GM23338 (cell line): ENCODE measurements around the gene PRR35. TPM values are rescaled to one million over a fixed set of nuclear protein-coding genes. Genes with fewer than 3 reads are reported as not detected.

Source experiments
- ATAC-seq: fragments of 200-7000 bp; cut with Tn5 transposase; 3 replicates; pipeline ENCODE4 v1.9.1; 2020
- DNase-seq: peaks from one replicate; pipeline ENCODE4 v3.0.0-alpha.2; 2015; ENCODE audit warnings: low spot score
- H2AFZ ChIP-seq: fragments of 200-600 bp; sonication (generic); 2 replicates; pipeline ENCODE4 v1.8.0; 2016; ENCODE audit warnings: antibody characterized with exemption, mild to moderate bottlenecking, moderate library complexity
- H3F3A ChIP-seq: fragments of 200-600 bp; sonication (generic); replicated peaks from 2 replicates; pipeline ENCODE4 v1.8.0; 2017; ENCODE audit warnings: antibody characterized with exemption, mixed run types, low read depth
- H3K27ac ChIP-seq: fragments of 200-600 bp; sonication (generic); 2 replicates; pipeline ENCODE4 v1.6.1; 2016; ENCODE audit warnings: low read depth
- H3K27me3 ChIP-seq: fragments of 200-600 bp; sonication (generic); 2 replicates; pipeline ENCODE4 v1.8.0; 2016; ENCODE audit warnings: mild to moderate bottlenecking, mixed run types, moderate library complexity; ENCODE audit not compliant: insufficient read depth
- H3K36me3 ChIP-seq: fragments of 200-600 bp; sonication (generic); 2 replicates; pipeline ENCODE4 v1.8.0; 2016; ENCODE audit warnings: mild to moderate bottlenecking; ENCODE audit not compliant: insufficient read depth
- H3K4me1 ChIP-seq: fragments of 200-600 bp; sonication (generic); 2 replicates; pipeline ENCODE4 v1.8.0; 2016; ENCODE audit warnings: mild to moderate bottlenecking, moderate library complexity; ENCODE audit not compliant: insufficient read depth
- H3K4me2 ChIP-seq: fragments of 200-600 bp; sonication (generic); 2 replicates; pipeline ENCODE4 v1.7.1; 2017; ENCODE audit warnings: mixed run types
- H3K4me3 ChIP-seq: fragments of 200-600 bp; sonication (generic); 2 replicates; pipeline ENCODE4 v1.6.1; 2016; ENCODE audit warnings: mixed run types
- H3K79me2 ChIP-seq: fragments of 200-600 bp; sonication (generic); replicated peaks from 2 replicates; pipeline ENCODE4 v1.8.0; 2017; ENCODE audit warnings: mild to moderate bottlenecking; ENCODE audit not compliant: insufficient read depth
- H3K9me2 ChIP-seq: fragments of 200-600 bp; sonication (generic); 2 replicates; pipeline ENCODE4 v1.8.0; 2017; ENCODE audit not compliant: insufficient read depth
- H4K20me1 ChIP-seq: fragments of 200-600 bp; sonication (generic); replicated peaks from 2 replicates; pipeline ENCODE4 v1.8.0; 2017; ENCODE audit warnings: mild to moderate bottlenecking; ENCODE audit not compliant: insufficient read depth
- H3K27ac Mint-ChIP-seq: 2 replicates; pipeline ENCODE4 v1.8.0; 2020; ENCODE audit warnings: inconsistent platforms, mild to moderate bottlenecking, moderate library complexity, mixed read lengths
- H3K27me3 Mint-ChIP-seq: 3 replicates; pipeline ENCODE4 v1.8.0; 2022; ENCODE audit warnings: low read depth, mild to moderate bottlenecking, moderate library complexity, mixed read lengths, inconsistent platforms; ENCODE audit not compliant: insufficient read depth, poor library complexity
- H3K36me3 Mint-ChIP-seq: 3 replicates; pipeline ENCODE4 v1.8.0; 2021; ENCODE audit warnings: low read depth, mild to moderate bottlenecking, inconsistent platforms, moderate library complexity, mixed read lengths
- H3K4me1 Mint-ChIP-seq: 3 replicates; pipeline ENCODE4 v1.8.0; 2020; ENCODE audit warnings: mild to moderate bottlenecking, inconsistent platforms, mixed read lengths
- H3K4me3 Mint-ChIP-seq: 3 replicates; pipeline ENCODE4 v1.8.0; 2021; ENCODE audit warnings: moderate library complexity, mild to moderate bottlenecking, inconsistent platforms, mixed read lengths
- H3K9me3 Mint-ChIP-seq: 3 replicates; pipeline ENCODE4 v1.8.0; 2020; ENCODE audit warnings: moderate library complexity, mild to moderate bottlenecking, inconsistent platforms, mixed read lengths
- CREB1 ChIP-seq: fragments of 250-450 bp; sonication (Bioruptor Pico); IDR thresholded peaks from 2 replicates; pipeline ENCODE4 v1.5.0; 2020; ENCODE audit warnings: low read depth, mild to moderate bottlenecking, moderate library complexity
- CTCF ChIP-seq, 2 experiments: fragments of 200-600 bp in 1 of 2; sonication (generic) in 1 of 2; conservative IDR thresholded peaks; 2 replicates each; pipeline versions ENCODE4 v1.5.1 to v1.6.1; 2016 to 2017; ENCODE audit warnings: antibody characterized with exemption in 2 of 2, low read depth in 2 of 2, mild to moderate bottlenecking in 2 of 2, moderate library complexity in 1 of 2
- ETS1 ChIP-seq: IDR thresholded peaks from 2 replicates; pipeline ENCODE4 v1.6.1; 2016; ENCODE audit warnings: antibody characterized with exemption
- EZH2 ChIP-seq: fragments of 200-600 bp; sonication (generic); IDR thresholded peaks from one replicate; pipeline ENCODE4 v1.8.0; 2017; ENCODE audit warnings: antibody characterized with exemption, mild to moderate bottlenecking, low read depth; ENCODE audit not compliant: unreplicated experiment
- EZH2phosphoT487 ChIP-seq: fragments of 200-600 bp; sonication (generic); IDR thresholded peaks from one replicate; pipeline ENCODE4 v1.8.1; 2018; ENCODE audit warnings: antibody characterized with exemption; ENCODE audit not compliant: unreplicated experiment
- JUNB ChIP-seq: IDR thresholded peaks from one replicate; pipeline ENCODE4 v1.6.1; 2016; ENCODE audit warnings: antibody characterized with exemption; ENCODE audit not compliant: unreplicated experiment
- NANOG ChIP-seq: IDR thresholded peaks from 2 replicates; pipeline ENCODE4 v1.6.1; 2016; ENCODE audit warnings: antibody characterized with exemption, borderline replicate concordance
- POLR2AphosphoS5 ChIP-seq: IDR thresholded peaks from 2 replicates; pipeline ENCODE4 v1.6.1; 2016; ENCODE audit warnings: antibody characterized with exemption, low read depth
- REST ChIP-seq: IDR thresholded peaks from one replicate; pipeline ENCODE4 v1.6.1; 2018; ENCODE audit warnings: antibody characterized with exemption; ENCODE audit not compliant: unreplicated experiment
- STAT1 ChIP-seq: IDR thresholded peaks from one replicate; pipeline ENCODE4 v1.6.1; 2016; ENCODE audit warnings: antibody characterized with exemption; ENCODE audit not compliant: unreplicated experiment
- ZNF114 ChIP-seq: fragments of 250-450 bp; sonication (Bioruptor Pico); IDR thresholded peaks from 2 replicates; pipeline ENCODE4 v1.5.0; 2020; ENCODE audit warnings: mild to moderate bottlenecking, moderate library complexity
- ZNF331 ChIP-seq: fragments of 250-450 bp; sonication (Bioruptor Pico); IDR thresholded peaks from 2 replicates; pipeline ENCODE4 v1.5.0; 2020; ENCODE audit warnings: low read depth, mild to moderate bottlenecking, moderate library complexity
- ZNF462 ChIP-seq: fragments of 250-450 bp; sonication (Bioruptor Pico); IDR thresholded peaks from 2 replicates; pipeline ENCODE4 v1.5.0; 2020; ENCODE audit warnings: mild to moderate bottlenecking, moderate library complexity
- polyA plus RNA-seq: library from polyadenylated mRNA; unstranded; fragments of >200 nt; fragmentation: Nextera tagmentation; extraction: Ambion mirVana; gene quantifications from 2 replicates; pipeline ENCODE4 v1.2.1, GENCODE V29; 2016
- total RNA-seq: library from RNA; depleted of rRNA; stranded (reverse); fragments of >200 nt; shearing (Covaris generic); gene quantifications from 2 replicates; pipeline ENCODE4 v1.2.3, GENCODE V29; 2014

The PRR35 gene
- total and polyA plus RNA-seq, 2 experiments from 2014 or later: 0.32 to 1.4 TPM

GRCh38 chr16:561413-561794 lies 1.2 kb downstream of the PRR35 start:
- no peak for ATAC-seq
- no peaks in the 10 kb centered on the region for H3K9me2 ChIP-seq
- no peaks in the 10 kb centered on the region for H3K9me3 Mint-ChIP-seq
- DNase-seq: no peak
- H3K4me3 Mint-ChIP-seq: no peak overlapping the region
- H3K4me1 Mint-ChIP-seq: no peaks in the 10 kb centered on the region
- peaks cover 34% of the 10 kb centered on the region for H3K27me3 ChIP-seq
- H3K27me3 Mint-ChIP-seq: peaks cover 14% of the 10 kb centered on the region
- no peak overlapping the region for H3K27ac ChIP-seq
- no peak overlapping the region for H2AFZ ChIP-seq
- H3K79me2 ChIP-seq: no peaks in the 10 kb centered on the region
- H3K27ac Mint-ChIP-seq: no peak overlapping the region
- H3K4me1 ChIP-seq: peaks cover 2% of the 10 kb centered on the region; the same call in 1 of the 2 replicates
- H3K4me3 ChIP-seq: no peak overlapping the region
- no peaks in the 10 kb centered on the region for H3K36me3 ChIP-seq
- TF ChIP-seq ZNF114 (no peak), STAT1 (no peak), EZH2phosphoT487 (no peak), ZNF331 (no peak), CTCF (conservative IDR thresholded peaks at IDR 0.05; ENCODE audit: low read depth in 2 of 2) (no peak), REST (no peak), ETS1 (no peak), JUNB (no peak), EZH2 (no peak), CREB1 (CRISPR knock-in tag) (no peak), ZNF462 (no peak), NANOG (no peak), POLR2AphosphoS5 (no peak)
- 0 out of 2 replicates have a peak, but pooled peaks cover 2% of the 10 kb centered on the region for H3F3A ChIP-seq
- no peaks in the 10 kb centered on the region for H3K36me3 Mint-ChIP-seq
- no peaks in the 10 kb centered on the region for H4K20me1 ChIP-seq
- H3K4me2 ChIP-seq: no peak overlapping the region
